MM.1S (cell line): ENCODE data around the gene WNT5A.

ENCODE experiments used
- CTCF ChIP-seq: fragments of 300-600 bp; sonication (generic); IDR thresholded peaks from 2 replicates; pipeline ENCODE4 v1.5.1; 2016; ENCODE audit warnings: antibody characterized with exemption, low read length, mixed read lengths
- EZH2 ChIP-seq: fragments of 300-600 bp; sonication (generic); optimal IDR thresholded peaks from 2 replicates; pipeline ENCODE3; 2017; ENCODE audit warnings: low read depth, mild to moderate bottlenecking, antibody characterized with exemption, low read length, mixed read lengths

GRCh38 chr3:55417211-55417610 is 69.9 kb downstream of the WNT5A start:
- TF ChIP-seq CTCF (no peak), EZH2 (no peak)
